Spleen (tissue), 11 donors: ENCODE measurements around the gene METTL8. TPM values are rescaled to one million over a fixed set of nuclear protein-coding genes. Genes with fewer than 3 reads are reported as not detected.

Source experiments
- DNase-seq: peaks from one replicate; pipeline ENCODE4 v3.0.0-alpha.2; 2020
- H3K27ac ChIP-seq, 8 donors: fragments of 200-600 bp; sonication (generic) in 7 of 8; 1 replicate in 4 of 8; 2 replicates in 4 of 8; pipeline versions ENCODE4 v1.5.0 to v1.8.0; 2016 to 2021; ENCODE audit warnings: inconsistent platforms in 4 of 8, mild to moderate bottlenecking in 4 of 8, moderate library complexity in 1 of 8
- H3K27me3 ChIP-seq, 7 donors: fragments of 200-600 bp; sonication (generic) in 6 of 7; replicated peaks in 1 of 7; 1 replicate in 4 of 7; 2 replicates in 3 of 7; pipeline versions ENCODE4 v1.5.0 to v1.8.0; 2016 to 2021; ENCODE audit warnings: inconsistent platforms in 3 of 7, mild to moderate bottlenecking in 1 of 7
- H3K36me3 ChIP-seq, 6 donors: fragments of 200-600 bp; sonication (generic) in 5 of 6; 1 replicate in 4 of 6; 2 replicates in 2 of 6; pipeline versions ENCODE4 v1.5.0 to v1.8.0; 2016 to 2021; ENCODE audit warnings: inconsistent platforms in 2 of 6
- H3K4me1 ChIP-seq, 6 donors: fragments of 200-600 bp; sonication (generic) in 5 of 6; 1 replicate in 3 of 6; 2 replicates in 3 of 6; pipeline versions ENCODE4 v1.5.0 to v1.8.0; 2016 to 2021; ENCODE audit warnings: inconsistent platforms in 3 of 6
- H3K4me3 ChIP-seq, 8 donors: fragments of 200-600 bp; sonication (generic) in 7 of 8; 1 replicate in 4 of 8; 2 replicates in 4 of 8; pipeline versions ENCODE4 v1.5.0 to v1.8.0; 2016 to 2021; ENCODE audit warnings: inconsistent platforms in 4 of 8, mild to moderate bottlenecking in 4 of 8, moderate library complexity in 2 of 8
- H3K9me3 ChIP-seq, 8 donors: fragments of 200-600 bp; sonication (generic) in 7 of 8; 1 replicate in 4 of 8; 2 replicates in 4 of 8; pipeline versions ENCODE4 v1.5.0 to v1.8.0; 2016 to 2021; ENCODE audit warnings: inconsistent platforms in 4 of 8
- CTCF ChIP-seq, 11 experiments: fragments of 200-600 bp in 7 of 11; fragments of 450-650 bp in 4 of 11; sonication (generic) in 4 of 11; IDR thresholded peaks in 8 of 11; conservative IDR thresholded peaks in 3 of 11; 1 replicate in 7 of 11; 2 replicates in 4 of 11; pipeline versions ENCODE4 v1.4.0 to v1.8.0; 2016 to 2021; ENCODE audit warnings: antibody characterized with exemption in 11 of 11, inconsistent platforms in 4 of 11, mild to moderate bottlenecking in 1 of 11
- POLR2A ChIP-seq, 3 donors: fragments of 450-650 bp; IDR thresholded peaks; one replicate each; pipeline ENCODE4 v1.5.1; 2017; ENCODE audit warnings: antibody characterized with exemption in 3 of 3, mild to moderate bottlenecking in 1 of 3
- POLR2AphosphoS5 ChIP-seq, 3 donors: sonication (generic); formaldehyde crosslinking; IDR thresholded peaks; one replicate each; pipeline ENCODE4 v1.5.1; 2017; ENCODE audit warnings: antibody characterized with exemption in 3 of 3
- WGBS, 5 donors: extraction: QIAGEN DNeasy Blood & Tissue Kit in 3 of 5; methylation state at CpG; one replicate each; pipeline versions ENCODE4 v1.1.5 to v1.1.7; 2013 to 2018; 5-methylcytosine and 5-hydroxymethylcytosine counted together
- intact Hi-C: fragments of 100-400 bp; cut with DNase I; formaldehyde crosslinking; loops from one replicate; pipeline ENCODE4 v1.15.0; 2023; ENCODE audit warnings: low total_unique reads
- polyA plus RNA-seq, 3 donors: library from polyadenylated mRNA; stranded (reverse); fragments of 200-250 nt; gene quantifications; one replicate each; pipeline ENCODE4 v1.2.1, GENCODE V29; 2013
- total RNA-seq, 7 donors: library from RNA; depleted of rRNA in 3 of 7; stranded (reverse); fragments of >200 nt in 3 of 7; fragmentation: NEBNext Ultra II Directional in 4 of 7; extraction: Animal tissue kit (Norgen Biotek cat#: 25700) in 4 of 7; gene quantifications; one replicate each; pipeline versions ENCODE4 v1.1.0 to v1.2.1, GENCODE V29; 2016 to 2021
- donor health status: healthy with polysubstance abuse.
- donor health status: DM: no; HTN: no; CAD: no; lungs with moderate emphysema.
- donor health status: DM: no; HTN: no; CAD: no.
- donor health status: Bipolar disorder and iron deficiency.
- donor health status: healthy.
- donor health status: DM: no; HTN: no; CAD: no.
- donor health status: DM: yes; HTN: yes; CAD: no.

METTL8 gene
- total and polyA plus RNA-seq, 10 donors, result 15.4 to 48.7 (median 24.7) TPM

GRCh38 chr2:171470129-171470528 is 36.3 kb upstream of the METTL8 start:
- DNase-seq, result no peak
- Histone ChIP-seq H3K4me3 (no peak overlapping the region), H3K27ac (no peak overlapping the region), H3K27me3 (no peaks in the 10 kb centered on the region), H3K4me1 (no peaks in the 10 kb centered on the region), H3K9me3 (no peaks in the 10 kb centered on the region), H3K36me3 (peaks cover 0 to 83% (median 34%) of the 10 kb centered on the region in 6 donors)
- intact Hi-C loops, result no loop called here
- WGBS, 5 donors, result 84 to 98% (median 88%) methylated on average over 5 of the region's 5 CpGs
- TF ChIP-seq POLR2A (IDR thresholded peaks at IDR 0.05) (no peak), CTCF (IDR thresholded peaks at IDR 0.05 in 8 of 11, conservative IDR thresholded peaks at IDR 0.05 in 3 of 11) (no peak), POLR2AphosphoS5 (IDR thresholded peaks at IDR 0.05) (no peak)

GRCh38 chr2:171469176-171469575 is 35.4 kb upstream of the METTL8 start:
- TF ChIP-seq POLR2AphosphoS5 (IDR thresholded peaks at IDR 0.05) (no peak), POLR2A (IDR thresholded peaks at IDR 0.05) (no peak), CTCF (IDR thresholded peaks at IDR 0.05 in 8 of 11, conservative IDR thresholded peaks at IDR 0.05 in 3 of 11) (no peak)

GRCh38 chr2:171460537-171460936 is 26.7 kb upstream of the METTL8 start:
- H3K4me1 ChIP-seq, result no peaks in the 10 kb centered on the region
- 94 to 100% (median 100%) methylated on average over 1 of the region's 1 CpG for WGBS, 5 donors
- DNase-seq, result no peak
- peaks cover 0 to 14% (median 1%) of the 10 kb centered on the region in 8 donors for H3K9me3 ChIP-seq
- no peak overlapping the region for H3K4me3 ChIP-seq
- H3K36me3 ChIP-seq, result peaks cover 0 to 96% (median 28%) of the 10 kb centered on the region in 6 donors
- no peaks in the 10 kb centered on the region for H3K27me3 ChIP-seq
- TF ChIP-seq CTCF (IDR thresholded peaks at IDR 0.05 in 8 of 11, conservative IDR thresholded peaks at IDR 0.05 in 3 of 11), result no peak
- no peak overlapping the region for H3K27ac ChIP-seq
- intact Hi-C loops, result no loop called here

More at GRCh38 chr2:171469176-171469575, 35.4 kb upstream of the METTL8 start:
- DNase-seq, result no peak
- peaks cover 0 to 83% (median 34%) of the 10 kb centered on the region in 6 donors for H3K36me3 ChIP-seq
- no peaks in the 10 kb centered on the region for H3K27me3 ChIP-seq
- intact Hi-C loops, result no loop called here
- WGBS, 5 donors, result 92 to 97% (median 96%) methylated on average over 4 of the region's 4 CpGs
- H3K4me1 ChIP-seq, result no peaks in the 10 kb centered on the region
- no peak overlapping the region for H3K4me3 ChIP-seq
- H3K9me3 ChIP-seq, result no peaks in the 10 kb centered on the region
- no peak overlapping the region for H3K27ac ChIP-seq

GRCh38 chr2:171459498-171459897 is 25.7 kb upstream of the METTL8 start:
- Histone ChIP-seq H3K27ac (no peak overlapping the region), H3K4me1 (no peaks in the 10 kb centered on the region), H3K9me3 (peaks cover 0 to 16% (median 1%) of the 10 kb centered on the region in 8 donors), H3K36me3 (peaks cover 0 to 94% (median 32%) of the 10 kb centered on the region in 6 donors), H3K4me3 (no peak overlapping the region), H3K27me3 (no peaks in the 10 kb centered on the region)
- no peak for DNase-seq
- intact Hi-C loops, result no loop called here
- TF ChIP-seq POLR2AphosphoS5 (IDR thresholded peaks at IDR 0.05), result no peak
- TF ChIP-seq POLR2A (IDR thresholded peaks at IDR 0.05), result no peak
- no peak for TF ChIP-seq CTCF (IDR thresholded peaks at IDR 0.05 in 8 of 11, conservative IDR thresholded peaks at IDR 0.05 in 3 of 11)
